ENCODE data around the gene MYPOP.

Gene MYPOP

GRCh38 chr19:45887200-45887710 is 15.2 kb downstream of the MYPOP start:
- peak overlapping the region; percentile 76 for H3K4me3 ChIP-seq (ENCODE audit: low read depth, low read length)
- TF ChIP-seq MAX (IDR thresholded peaks at IDR 0.05; ENCODE audit: low read depth, low read length): no peak
- TF ChIP-seq CTCF (IDR thresholded peaks at IDR 0.05; ENCODE audit: low read depth, low read length): no peak
- no peak for TF ChIP-seq MYC (IDR thresholded peaks at IDR 0.05; ENCODE audit: low read depth, low read length)
- no peak for TF ChIP-seq POLR2A (IDR thresholded peaks at IDR 0.05; ENCODE audit: extremely low read depth, insufficient read length)
- DNase-seq (ENCODE audit: low read depth): no peak

- TF ChIP-seq MAX (IDR thresholded peaks at IDR 0.05; ENCODE audit: low read depth, low read length) (peak; percentile 70), MYC (IDR thresholded peaks at IDR 0.05; ENCODE audit: low read depth, low read length) (peak; percentile 82), POLR2A (IDR thresholded peaks at IDR 0.05; ENCODE audit: extremely low read depth, insufficient read length) (peak; percentile 60), CTCF (IDR thresholded peaks at IDR 0.05; ENCODE audit: low read depth, low read length) (no peak)
- DNase-seq (ENCODE audit: low read depth): peak; percentile 98
- H3K4me3 ChIP-seq (ENCODE audit: low read depth, low read length): peak overlapping the region; percentile 76
These were observed 15.8 kb downstream of the MYPOP start for GRCh38 chr19:45886427-45887199.

- H3K4me3 ChIP-seq (ENCODE audit: low read depth, low read length): peak within 1 kb of the TSS; percentile 76
- DNase-seq (ENCODE audit: low read depth): peak; percentile 99
- TF ChIP-seq CTCF (IDR thresholded peaks at IDR 0.05; ENCODE audit: low read depth, low read length) (no peak), POLR2A (IDR thresholded peaks at IDR 0.05; ENCODE audit: extremely low read depth, insufficient read length) (peak; percentile 86), MAX (IDR thresholded peaks at IDR 0.05; ENCODE audit: low read depth, low read length) (peak; percentile 85), MYC (IDR thresholded peaks at IDR 0.05; ENCODE audit: low read depth, low read length) (peak; percentile 73)
These were observed 16.6 kb downstream of the MYPOP start, which contains the start of gene IRF2BP1 for GRCh38 chr19:45885556-45886426. TSS of gene IRF2BP1 (minus strand) at chr19:45886141. CDS start at chr19:45885774, 367 bp downstream.

GRCh38 chr19:45884682-45885555 is 17.5 kb downstream of the MYPOP start:
- H3K4me3 ChIP-seq (ENCODE audit: low read depth, low read length): peak overlapping the region; percentile 72
- peak; percentile 75 for DNase-seq (ENCODE audit: low read depth)
- TF ChIP-seq MAX (IDR thresholded peaks at IDR 0.05; ENCODE audit: low read depth, low read length) (no peak), POLR2A (IDR thresholded peaks at IDR 0.05; ENCODE audit: extremely low read depth, insufficient read length) (no peak)

- H3K4me3 ChIP-seq (ENCODE audit: low read depth, low read length): peak overlapping the region; percentile 40
These were observed 18.3 kb downstream of the MYPOP start for GRCh38 chr19:45883881-45884681.

More at GRCh38 chr19:45883881-45884681, 18.3 kb downstream of the MYPOP start:
- TF ChIP-seq MYC (IDR thresholded peaks at IDR 0.05; ENCODE audit: low read depth, low read length): no peak
- no peak for TF ChIP-seq POLR2A (IDR thresholded peaks at IDR 0.05; ENCODE audit: extremely low read depth, insufficient read length)
- no peak for TF ChIP-seq CTCF (IDR thresholded peaks at IDR 0.05; ENCODE audit: low read depth, low read length)
- TF ChIP-seq MAX (IDR thresholded peaks at IDR 0.05; ENCODE audit: low read depth, low read length): no peak
- DNase-seq (ENCODE audit: low read depth): no peak

Data from NB4 (cell line).